22Rv1 (cell line): ENCODE measurements around the gene SLC19A1.

Experiments
- CTCF ChIP-seq: fragments of 450-650 bp; IDR thresholded peaks from 2 replicates; pipeline ENCODE4 v1.5.1; 2017; ENCODE audit warnings: mild to moderate bottlenecking
- ZFX ChIP-seq: fragments of 450-650 bp; IDR thresholded peaks from 2 replicates; pipeline ENCODE4 v1.6.1; 2017; ENCODE audit warnings: antibody characterized with exemption, borderline replicate concordance

GRCh38 chr21:45572231-45572630 lies 30.0 kb upstream of the SLC19A1 start:
- TF ChIP-seq CTCF (no peak), ZFX (no peak)
